LNCaP clone FGC (cell line): Measurements from ENCODE around the gene STIM2.

Experiments used
- DNase-seq: peaks from one replicate; pipeline ENCODE4 v3.0.0-alpha.2; 2011; ENCODE audit warnings: low read depth
- H3K4me3 ChIP-seq: 2 replicates; pipeline ENCODE4 v1.5.1; 2011; ENCODE audit warnings: mild to moderate bottlenecking, low read depth, low read length, control low read depth
- CTCF ChIP-seq: IDR thresholded peaks from 2 replicates; pipeline ENCODE4 v1.5.1; 2012; ENCODE audit warnings: mild to moderate bottlenecking; ENCODE audit not compliant: control insufficient read depth, insufficient read depth; ENCODE audit errors: extremely low read depth

Gene STIM2

GRCh38 chr4:26837993-26838842, 22.4 kb upstream of the STIM2 start:
- no peak overlapping the region for H3K4me3 ChIP-seq
- no peak for DNase-seq
- TF ChIP-seq CTCF: no peak

GRCh38 chr4:26839016-26839415, 21.6 kb upstream of the STIM2 start:
- no peak for TF ChIP-seq CTCF

GRCh38 chr4:26839534-26839951, 21.1 kb upstream of the STIM2 start:
- TF ChIP-seq CTCF: no peak
- no peak overlapping the region for H3K4me3 ChIP-seq
- DNase-seq: no peak

More at GRCh38 chr4:26839016-26839415, 21.6 kb upstream of the STIM2 start:
- no peak overlapping the region for H3K4me3 ChIP-seq
- DNase-seq: no peak

GRCh38 chr4:26840786-26841185, 19.9 kb upstream of the STIM2 start:
- TF ChIP-seq CTCF: no peak
- no peak overlapping the region for H3K4me3 ChIP-seq
- no peak for DNase-seq

GRCh38 chr4:26842911-26843310, 17.7 kb upstream of the STIM2 start:
- DNase-seq: no peak

GRCh38 chr4:26850528-26850927, 10.1 kb upstream of the STIM2 start:
- DNase-seq: no peak
- no peak overlapping the region for H3K4me3 ChIP-seq
- TF ChIP-seq CTCF: no peak

More at GRCh38 chr4:26842911-26843310, 17.7 kb upstream of the STIM2 start:
- no peak for TF ChIP-seq CTCF
- H3K4me3 ChIP-seq: no peak overlapping the region

GRCh38 chr4:26851129-26851528, 9.5 kb upstream of the STIM2 start:
- no peak for DNase-seq
- no peak overlapping the region for H3K4me3 ChIP-seq
- no peak for TF ChIP-seq CTCF
